NCI-H2029 treated with DMSO at 0.1 percent for 48 hours (cell line): ENCODE results near the gene SCYGR2.

Experiments used
- DNase-seq: peaks from one replicate; lab custom pipeline; 2025; lab: John Stamatoyannopoulos, UW

SCYGR2 gene

DNA sequence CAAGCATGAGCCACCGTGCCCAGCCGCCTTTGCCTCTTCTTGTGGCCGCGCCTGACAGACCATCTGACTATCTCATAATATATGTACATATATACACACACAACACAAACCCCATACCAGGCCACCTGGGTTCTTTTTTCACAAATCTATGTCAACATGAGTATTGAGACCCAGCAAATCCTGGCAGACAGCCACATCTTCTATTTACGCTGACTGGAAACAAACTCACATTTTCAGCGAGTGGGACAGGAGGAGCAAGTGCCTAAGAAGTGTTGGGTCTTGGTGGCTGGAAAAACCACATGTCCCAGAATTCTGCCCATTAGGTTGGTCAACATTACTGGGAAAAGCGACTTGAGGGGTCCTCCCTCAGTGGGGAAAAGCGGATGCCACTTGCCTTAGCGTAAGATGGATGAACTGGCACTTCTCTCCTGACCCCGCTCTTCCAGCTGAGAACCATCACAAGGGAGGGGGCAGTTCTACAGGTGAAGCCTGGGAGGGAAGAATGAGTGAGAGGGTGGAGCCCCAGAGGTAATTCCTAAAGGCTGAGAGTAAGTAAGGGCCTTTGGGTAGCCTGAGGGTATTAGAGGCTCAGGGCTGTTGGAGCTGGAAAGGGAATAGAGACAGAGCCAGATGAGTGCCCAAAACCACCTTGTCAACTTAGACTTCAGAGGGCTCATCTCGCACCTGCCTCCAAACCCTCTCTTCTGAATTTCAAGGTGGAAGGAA, 14.0 kb downstream of the SCYGR2 start:
- peak; percentile 46 for DNase-seq

DNA sequence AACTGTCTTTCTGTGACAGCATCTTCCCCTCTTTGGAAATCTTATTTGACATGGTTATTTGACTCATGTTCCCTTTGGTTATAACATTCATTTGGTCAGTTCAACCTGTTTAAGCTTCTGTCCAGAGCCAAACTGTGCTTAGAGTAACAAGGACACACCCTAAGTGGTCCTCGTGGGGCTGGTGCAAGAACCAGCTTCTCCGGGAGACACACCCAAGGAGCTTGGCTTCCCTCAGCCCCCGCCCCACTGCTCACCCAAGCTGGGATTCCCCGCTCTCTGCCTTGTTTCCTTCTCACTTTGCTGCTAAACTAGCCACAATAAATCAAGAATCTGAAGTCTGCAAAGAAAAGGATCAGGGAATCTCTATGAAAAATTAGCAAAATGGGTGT, 14.6 kb downstream of the SCYGR2 start:
- DNase-seq, result no peak

DNA sequence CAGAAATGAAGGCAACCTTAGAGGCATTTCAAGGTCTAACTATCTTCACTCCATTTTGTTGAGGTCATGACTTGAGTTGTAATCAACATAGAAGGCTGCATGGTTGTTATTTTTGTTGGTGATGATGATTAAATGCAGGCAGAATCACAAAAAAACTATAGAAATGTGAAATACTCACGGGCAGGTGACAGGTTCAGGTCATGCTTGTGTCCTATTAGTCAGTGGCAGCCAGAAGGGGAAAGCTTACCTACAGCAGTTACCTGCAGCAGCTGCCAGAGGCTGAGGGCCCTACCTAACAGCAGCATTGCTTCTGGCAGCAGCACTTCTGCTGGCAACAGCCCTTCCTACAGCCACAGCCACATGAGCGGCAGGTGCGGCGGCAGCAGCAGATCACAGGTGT, 15.6 kb downstream of the SCYGR2 start:
- peak; percentile 22 for DNase-seq

DNA sequence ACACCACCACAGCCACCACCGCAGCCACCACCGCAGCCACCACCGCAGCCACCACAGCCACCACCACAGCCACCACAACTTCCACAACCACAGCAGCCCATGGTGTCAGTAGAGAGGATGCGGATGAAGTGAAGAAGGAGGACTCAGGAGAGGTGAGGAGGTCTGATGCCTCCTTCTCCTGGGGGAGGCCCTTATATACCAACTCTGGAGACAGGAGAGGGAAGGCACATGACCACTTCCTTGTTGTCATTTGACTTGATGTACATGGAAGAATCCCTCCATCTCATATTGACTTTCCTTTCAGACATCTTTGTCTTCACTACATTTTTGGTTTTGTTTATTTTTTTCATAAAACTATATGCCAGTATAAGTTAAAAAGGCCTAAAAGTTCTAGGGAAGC, 16.0 kb downstream of the SCYGR2 start, which contains the start of gene SCYGR3:
Gene SCYGR3, minus strand, starts transcription at position 101 of the 400 bp plus-strand sequence. Its CDS starts 0 bp downstream, at position 101.
- DNase-seq, result no peak

DNA sequence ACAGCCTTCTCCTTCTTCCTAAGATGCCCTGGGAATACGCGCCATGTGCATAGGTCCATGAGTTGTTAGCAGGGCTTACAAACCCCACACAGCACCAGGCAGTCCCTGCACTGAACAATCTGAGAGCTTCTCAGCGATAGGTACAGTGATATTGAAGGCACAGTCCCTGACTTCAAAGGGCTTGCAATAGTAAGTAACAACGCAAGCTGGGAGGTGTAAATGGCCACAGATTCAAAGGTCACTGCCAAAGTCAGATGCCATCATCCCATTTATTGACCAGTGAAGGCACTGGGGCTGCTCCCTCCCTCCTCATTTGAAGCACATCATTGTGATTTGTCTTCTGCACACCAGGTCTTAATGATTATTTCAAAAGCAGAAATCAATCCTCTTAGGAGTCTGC, 16.5 kb downstream of the SCYGR2 start:
- no peak for DNase-seq

DNA sequence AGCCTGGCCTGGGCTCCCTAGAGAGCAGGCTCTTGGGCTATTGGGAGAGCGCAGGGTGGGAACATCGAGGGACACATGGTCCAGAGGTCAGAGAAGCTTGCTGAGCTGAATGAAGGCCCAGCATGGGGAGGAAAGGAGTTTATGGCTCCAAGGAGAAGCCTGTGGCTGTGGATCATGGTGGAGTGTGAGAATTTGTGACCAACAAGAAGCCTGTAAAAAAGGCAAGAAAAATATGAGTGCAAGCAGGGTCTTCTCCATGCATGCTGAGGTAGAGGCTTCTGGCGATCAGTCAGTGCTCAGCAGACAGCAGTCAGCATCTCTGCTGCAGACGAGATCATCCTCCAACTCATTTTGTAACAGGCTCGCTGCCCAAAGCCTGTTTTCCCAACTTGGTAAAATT, 17.2 kb downstream of the SCYGR2 start:
- no peak for DNase-seq

DNA sequence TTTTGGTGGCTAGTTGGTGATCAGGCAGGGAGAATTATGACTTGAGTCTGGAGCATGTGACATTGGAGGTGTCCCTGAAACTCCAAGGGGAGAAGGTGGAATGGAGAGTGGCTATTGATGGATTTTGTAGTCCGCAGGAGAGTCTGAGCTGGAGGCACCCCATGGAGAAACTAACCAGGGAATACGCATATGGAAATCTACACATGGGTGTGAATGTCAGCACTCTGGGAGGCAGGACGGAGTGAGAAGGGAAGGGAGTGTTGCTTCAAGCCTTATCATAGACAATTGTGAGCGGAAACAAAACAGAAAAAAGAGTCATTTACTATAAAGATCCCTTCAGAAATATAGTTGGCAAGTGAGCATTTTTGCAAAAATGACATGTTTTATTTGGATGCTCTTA, 17.9 kb downstream of the SCYGR2 start:
- no peak for DNase-seq

DNA sequence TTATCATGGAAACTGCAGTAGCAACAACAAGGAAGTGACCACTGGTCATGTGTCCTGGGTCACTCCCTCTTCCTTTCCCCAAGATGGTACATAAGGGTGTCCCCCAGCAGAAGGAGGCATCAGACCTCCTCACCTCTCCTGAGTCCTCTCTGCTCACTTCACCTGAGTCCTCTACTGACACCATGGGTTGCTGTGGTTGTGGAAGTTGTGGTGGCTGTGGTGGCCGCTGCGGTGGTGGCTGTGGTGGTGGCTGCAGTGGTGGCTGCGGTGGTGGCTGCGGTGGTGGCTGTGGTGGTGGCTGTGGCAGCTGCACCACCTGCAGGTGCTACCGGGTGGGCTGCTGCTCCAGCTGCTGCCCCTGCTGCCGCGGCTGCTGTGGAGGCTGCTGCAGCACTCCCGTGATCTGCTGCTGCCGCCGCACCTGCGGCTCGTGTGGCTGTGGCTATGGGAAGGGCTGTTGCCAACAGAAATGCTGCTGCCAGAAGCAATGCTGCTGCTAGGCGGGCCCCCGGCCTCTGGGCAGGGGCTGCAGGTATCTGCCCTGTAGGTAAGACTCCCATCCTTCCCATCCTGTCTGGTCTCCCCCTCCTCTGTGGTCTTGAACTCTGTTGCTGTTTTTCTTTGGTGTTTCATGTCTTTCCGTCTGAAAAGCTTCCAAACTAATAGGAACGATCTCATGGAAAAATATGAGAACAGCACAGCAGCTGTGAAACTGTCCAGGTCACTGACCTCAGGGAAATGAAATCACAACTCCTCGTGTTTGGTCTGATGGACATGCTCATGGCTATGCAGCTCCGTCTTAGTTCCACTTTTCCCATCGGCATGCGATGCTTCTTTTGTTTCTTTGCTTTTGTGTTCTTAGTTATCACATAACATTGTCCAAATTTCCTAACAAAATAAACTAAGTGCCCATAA, 18.9 kb downstream of the SCYGR2 start, which contains the start of gene SCYGR4:
Gene SCYGR4, plus strand, starts transcription at position 183 of the 915 bp plus-strand sequence. Its CDS starts 0 bp downstream, at position 183.
- no peak for DNase-seq

DNA sequence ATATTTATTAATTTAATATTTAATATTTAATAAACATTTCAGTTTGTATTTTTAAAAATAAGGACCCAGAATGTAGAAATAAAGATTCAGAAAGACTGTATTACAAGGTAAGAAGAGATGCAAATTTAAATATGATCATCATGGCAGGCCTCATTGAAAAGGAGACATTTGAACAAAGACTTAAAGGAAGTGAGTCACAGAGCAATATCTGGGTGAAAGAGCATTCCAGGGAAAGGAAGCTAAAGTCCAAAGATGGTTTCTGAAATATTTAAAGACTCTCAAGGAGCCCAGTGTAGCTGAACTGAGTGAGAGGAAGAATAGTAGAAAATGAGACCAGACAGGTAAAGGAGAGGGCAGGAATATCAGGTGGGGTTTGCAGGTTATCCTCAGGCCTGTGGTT, 24.5 kb downstream of the SCYGR2 start:
- DNase-seq, result no peak

DNA sequence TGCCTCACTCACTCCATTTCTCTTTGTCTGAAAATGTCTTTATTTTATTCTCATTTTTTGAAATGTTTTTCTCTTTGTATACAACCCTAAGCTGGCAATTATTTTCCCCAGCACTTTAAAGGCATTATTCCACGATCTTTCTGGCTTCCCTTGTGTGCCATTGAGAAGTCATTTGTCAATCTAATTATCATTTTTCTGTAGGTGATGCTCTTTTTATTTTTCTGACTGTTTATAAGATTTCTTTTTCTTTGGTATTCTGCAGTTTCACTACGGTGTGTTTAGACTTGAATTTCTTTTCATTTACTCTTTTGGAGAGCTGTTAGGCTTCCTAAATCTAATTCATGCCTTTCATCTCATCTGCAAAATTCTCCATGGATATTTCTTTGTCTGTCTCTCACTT, 26.7 kb downstream of the SCYGR2 start:
- DNase-seq, result no peak

DNA sequence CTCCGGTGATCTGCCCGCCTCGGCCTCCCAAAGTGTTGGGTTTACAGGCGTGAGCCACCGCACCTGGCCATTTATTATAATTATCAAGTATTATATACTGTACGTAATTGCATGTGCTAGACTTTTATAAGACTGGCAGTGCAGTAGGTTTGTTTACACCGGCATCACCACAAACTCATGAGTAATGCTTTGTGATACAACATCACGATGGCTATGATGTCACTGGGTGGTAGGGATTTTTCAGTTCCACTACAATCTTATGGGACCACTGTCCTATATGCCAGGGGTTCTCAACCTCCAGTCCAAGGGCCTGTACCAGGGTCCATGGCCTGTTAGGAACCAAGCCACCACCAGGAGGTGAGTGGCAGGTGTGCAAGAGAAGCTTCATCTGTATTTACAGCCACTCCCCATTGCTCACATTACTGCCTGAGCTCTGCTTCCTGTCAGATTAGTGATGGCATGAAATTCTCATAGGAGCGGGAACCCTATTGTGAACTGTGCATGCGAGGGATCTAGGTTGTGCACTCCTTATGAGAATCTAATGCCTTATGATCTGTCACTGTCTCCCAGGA, 28.0 kb downstream of the SCYGR2 start:
- no peak for DNase-seq

DNA sequence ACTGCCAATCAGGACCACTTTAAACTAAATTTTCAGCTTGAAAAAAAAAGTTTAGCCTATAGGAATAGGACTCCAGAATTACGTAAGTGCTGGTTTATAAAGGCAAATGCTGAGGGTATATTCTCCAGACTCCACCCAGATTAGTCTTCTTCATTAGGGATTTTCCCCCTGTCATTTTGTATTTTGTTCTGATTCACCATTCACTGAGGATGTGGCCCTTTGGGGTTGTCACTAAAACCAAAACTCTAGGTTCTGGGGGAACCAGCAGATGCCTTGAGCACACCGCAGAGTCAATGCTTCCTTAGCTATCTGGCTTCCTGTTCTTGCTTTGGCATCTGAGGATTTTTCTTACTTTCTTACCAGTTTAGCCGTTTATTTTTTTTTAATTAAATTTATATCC, 29.1 kb downstream of the SCYGR2 start:
- DNase-seq, result no peak

DNA sequence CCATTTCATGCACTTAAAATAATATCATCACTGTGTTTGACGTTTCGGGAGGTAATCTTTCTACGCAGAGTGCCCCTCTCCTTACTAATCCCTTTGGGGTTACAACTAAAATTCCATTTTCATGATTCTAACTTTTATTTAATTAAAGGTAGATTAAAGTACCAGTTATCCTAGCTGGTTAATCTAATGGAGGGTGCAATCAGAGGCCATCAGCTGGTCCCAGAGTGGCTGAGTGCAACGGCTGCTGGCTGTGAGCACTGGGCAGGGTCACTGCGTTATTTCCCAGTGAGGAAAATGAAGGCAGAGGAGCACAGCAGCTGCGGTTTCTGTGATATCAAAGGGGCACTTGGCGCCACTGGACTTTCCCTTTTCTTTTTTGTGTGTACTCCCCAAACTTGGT, 30.7 kb downstream of the SCYGR2 start:
- DNase-seq, result no peak

DNA sequence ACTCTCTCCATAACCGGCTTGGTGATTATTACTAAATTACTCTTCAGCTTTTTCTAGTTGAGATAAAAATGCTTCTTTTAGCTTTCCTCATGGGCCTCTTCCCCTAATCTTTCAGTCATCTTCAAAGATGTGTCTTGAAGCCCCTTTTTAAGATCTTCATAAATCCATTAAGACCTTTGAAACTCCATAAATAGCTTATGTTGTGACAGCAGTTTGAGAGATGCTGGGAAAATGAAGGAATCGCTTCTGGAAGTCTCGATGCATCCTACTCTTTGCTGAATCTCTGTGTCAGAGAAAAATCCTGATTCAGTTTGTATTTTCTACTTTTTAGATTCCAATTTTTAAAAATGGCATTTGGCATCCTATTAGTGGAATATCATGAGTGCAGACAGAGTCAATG, 31.6 kb downstream of the SCYGR2 start:
- no peak for DNase-seq

DNA sequence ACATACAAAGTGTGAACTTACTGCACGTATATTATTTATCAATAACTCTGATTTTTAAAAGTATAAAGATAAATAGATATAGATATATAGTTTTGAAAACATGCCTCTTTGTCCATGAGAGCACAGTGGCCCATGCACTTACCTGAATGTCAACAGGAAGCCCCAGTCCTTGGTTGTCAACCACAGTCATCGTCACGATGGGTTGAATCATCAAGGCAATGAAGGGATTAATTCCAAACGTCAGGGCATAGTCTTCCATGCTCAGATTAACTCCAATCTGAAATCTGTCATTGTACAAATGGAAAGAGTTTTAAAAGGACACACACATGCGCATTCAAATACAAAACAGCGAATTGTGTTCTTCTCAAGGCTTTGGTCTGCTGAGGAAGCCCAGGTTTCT, 34.1 kb downstream of the SCYGR2 start:
- no peak for DNase-seq

DNA sequence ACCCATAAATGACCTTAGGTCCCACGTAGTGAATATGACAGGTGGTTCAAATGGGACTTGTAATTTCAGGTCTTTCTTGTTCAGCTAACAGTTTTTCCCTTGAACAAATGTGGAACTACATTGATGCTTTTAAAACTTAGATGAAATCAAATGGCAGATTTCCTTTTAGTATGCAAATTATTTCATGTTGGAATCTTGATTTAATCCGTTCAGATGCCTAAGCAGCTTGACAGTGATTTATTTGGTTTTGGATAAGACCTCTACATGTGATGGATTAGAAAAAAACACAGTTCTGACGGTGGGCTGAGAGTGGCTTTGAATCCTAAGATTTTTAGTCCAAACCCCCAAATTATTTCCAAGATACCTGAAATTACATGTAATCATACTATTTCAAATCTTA, 35.5 kb downstream of the SCYGR2 start:
- no peak for DNase-seq

DNA sequence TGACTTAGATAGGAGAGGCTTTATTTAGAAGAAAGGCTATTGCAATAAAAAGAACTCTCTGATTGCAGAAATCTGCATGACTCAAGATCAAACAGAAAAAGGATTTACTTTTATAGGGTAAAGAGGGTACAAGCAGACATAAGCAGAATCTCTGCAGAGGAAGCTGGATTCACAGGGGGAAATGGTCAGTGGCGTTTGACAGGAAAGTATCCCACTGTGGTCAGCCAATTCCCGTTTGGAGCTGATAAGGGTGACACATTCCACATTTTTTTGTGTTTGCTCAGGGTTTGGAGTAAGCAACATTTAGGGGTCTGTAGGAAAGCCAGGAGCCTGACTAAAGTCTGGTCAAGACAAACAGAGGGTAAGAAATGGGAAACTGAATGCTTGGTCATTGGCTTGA, 44.0 kb downstream of the SCYGR2 start:
- no peak for DNase-seq

DNA sequence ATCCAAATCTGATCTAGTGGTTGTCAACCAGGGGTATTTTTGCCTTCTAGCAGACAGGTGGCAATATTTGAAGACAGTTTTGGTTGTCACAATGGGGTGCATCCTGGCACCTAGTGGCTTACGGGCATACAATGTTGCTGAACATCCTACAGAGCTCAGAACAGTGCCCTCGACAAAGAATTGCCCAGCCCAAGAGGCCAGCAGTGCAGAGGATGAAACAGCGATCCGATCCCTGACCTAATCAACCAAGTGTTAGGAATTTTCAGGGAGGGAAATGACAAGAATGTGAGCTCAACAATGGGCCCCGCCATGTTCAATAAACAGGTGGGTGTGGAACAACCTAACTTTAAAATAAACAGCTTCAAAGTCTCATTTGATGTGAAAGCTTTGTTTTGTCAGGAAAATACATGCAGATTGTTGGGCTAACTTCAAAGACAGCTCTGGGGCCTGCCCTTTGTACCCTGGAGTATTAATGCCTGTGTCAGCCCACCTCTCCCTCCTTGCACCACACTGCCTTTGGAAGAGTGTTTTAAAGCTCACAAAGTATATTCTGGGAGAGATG, 45.4 kb downstream of the SCYGR2 start:
- DNase-seq, result no peak
